HepG2 (cell line): ENCODE data around the gene ATP10D. TPM values are rescaled to one million over a fixed set of nuclear protein-coding genes. Genes with fewer than 3 reads are reported as not detected.

ENCODE experiments used
- ARID5B ChIP-seq: IDR thresholded peaks from 2 replicates; pipeline ENCODE4 v1.4.0; 2020; ENCODE audit warnings: mild to moderate bottlenecking, missing genetic modification reagents
- ARNT ChIP-seq: fragments of 450-650 bp; IDR thresholded peaks from 2 replicates; pipeline ENCODE4 v1.6.1; 2017
- ATF1 ChIP-seq: IDR thresholded peaks from 2 replicates; pipeline ENCODE4 v1.6.1; 2016; ENCODE audit warnings: mild to moderate bottlenecking, control low read depth
- CEBPG ChIP-seq: IDR thresholded peaks from 2 replicates; pipeline ENCODE4 v1.6.1; 2016
- E2F1 ChIP-seq: sonication (generic); formaldehyde crosslinking; IDR thresholded peaks from 2 replicates; pipeline ENCODE4 v1.5.0; 2020; ENCODE audit warnings: missing genetic modification reagents
- FOXA3 ChIP-seq: IDR thresholded peaks from 2 replicates; pipeline ENCODE4 v1.6.1; 2016; ENCODE audit warnings: missing genetic modification reagents, missing compliant biosample characterization
- GZF1 ChIP-seq: sonication (generic); formaldehyde crosslinking; IDR thresholded peaks from 2 replicates; pipeline ENCODE4 v1.5.1; 2020; ENCODE audit warnings: mild to moderate bottlenecking, missing genetic modification reagents
- HNRNPK ChIP-seq: fragments of 200-400 bp; formaldehyde crosslinking; IDR thresholded peaks from 2 replicates; pipeline ENCODE4 v1.6.1; 2018; ENCODE audit warnings: low read length, low read depth, moderate library complexity, mild to moderate bottlenecking; ENCODE audit not compliant: poor library complexity, severe bottlenecking
- MTF1 ChIP-seq: sonication (generic); formaldehyde crosslinking; IDR thresholded peaks from 2 replicates; pipeline ENCODE4 v1.5.0; 2020; ENCODE audit warnings: missing genetic modification reagents
- NFYB ChIP-seq: sonication (generic); formaldehyde crosslinking; IDR thresholded peaks from 2 replicates; pipeline ENCODE4 v1.4.0; 2020; ENCODE audit warnings: missing genetic modification reagents
- NONO ChIP-seq, 2 experiments: fragments of 450-650 bp in 1 of 2; sonication (generic) in 1 of 2; formaldehyde crosslinking in 1 of 2; IDR thresholded peaks in 1 of 2; conservative IDR thresholded peaks in 1 of 2; 2 replicates each; pipeline versions ENCODE4 v1.6.1 to v1.8.0; 2017 to 2022; ENCODE audit warnings: mild to moderate bottlenecking in 1 of 2, missing genetic modification reagents in 1 of 2, moderate library complexity in 1 of 2
- PCBP1 ChIP-seq: fragments of 200-400 bp; formaldehyde crosslinking; IDR thresholded peaks from 2 replicates; pipeline ENCODE4 v1.6.1; 2017; ENCODE audit warnings: mild to moderate bottlenecking, low read depth, low read length, borderline replicate concordance
- RXRB ChIP-seq: IDR thresholded peaks from 2 replicates; pipeline ENCODE4 v1.6.1; 2016; ENCODE audit warnings: borderline replicate concordance, missing genetic modification reagents, missing compliant biosample characterization
- SMARCC2 ChIP-seq: fragments of 450-650 bp; IDR thresholded peaks from 2 replicates; pipeline ENCODE4 v1.6.1; 2017; ENCODE audit warnings: antibody characterized with exemption, mild to moderate bottlenecking
- SSRP1 ChIP-seq: IDR thresholded peaks from 2 replicates; pipeline ENCODE4 v1.6.1; 2016; ENCODE audit warnings: control low read depth
- THYN1 ChIP-seq: sonication (generic); formaldehyde crosslinking; IDR thresholded peaks from 2 replicates; pipeline ENCODE4 v1.8.1; 2023; ENCODE audit warnings: low read depth, mild to moderate bottlenecking, moderate library complexity, missing genetic modification reagents, borderline replicate concordance
- ZBTB7B ChIP-seq: sonication (generic); formaldehyde crosslinking; IDR thresholded peaks from 2 replicates; pipeline ENCODE4 v1.4.0; 2020; ENCODE audit warnings: missing genetic modification reagents
- ZNF101 ChIP-seq: sonication (generic); formaldehyde crosslinking; IDR thresholded peaks from 2 replicates; pipeline ENCODE4 v1.4.0; 2020; ENCODE audit warnings: mild to moderate bottlenecking, low read depth, missing genetic modification reagents, borderline replicate concordance
- ZNF225 ChIP-seq: sonication (generic); formaldehyde crosslinking; IDR thresholded peaks from 2 replicates; pipeline ENCODE4 v1.4.0; 2020; ENCODE audit warnings: mild to moderate bottlenecking, missing genetic modification reagents
- ZNF232 ChIP-seq: sonication (generic); formaldehyde crosslinking; IDR thresholded peaks from 2 replicates; pipeline ENCODE4 v1.4.0; 2020; ENCODE audit warnings: missing genetic modification reagents, borderline replicate concordance
- ZNF383 ChIP-seq: sonication (generic); formaldehyde crosslinking; IDR thresholded peaks from 2 replicates; pipeline ENCODE4 v1.4.0; 2020; ENCODE audit warnings: missing genetic modification reagents, mild to moderate bottlenecking, borderline replicate concordance
- ZNF431 ChIP-seq: sonication (generic); formaldehyde crosslinking; IDR thresholded peaks from 2 replicates; pipeline ENCODE4 v1.9.0; 2022; ENCODE audit warnings: missing genetic modification reagents, low read depth, mild to moderate bottlenecking, borderline replicate concordance
- ZNF468 ChIP-seq: sonication (generic); formaldehyde crosslinking; IDR thresholded peaks from 2 replicates; pipeline ENCODE4 v1.8.0; 2022; ENCODE audit warnings: mild to moderate bottlenecking, moderate library complexity, missing genetic modification reagents
- ZNF530 ChIP-seq: sonication (generic); formaldehyde crosslinking; IDR thresholded peaks from 2 replicates; pipeline ENCODE4 v1.5.0; 2020; ENCODE audit warnings: low read depth, mild to moderate bottlenecking, missing genetic modification reagents
- ZNF558 ChIP-seq: sonication (generic); formaldehyde crosslinking; IDR thresholded peaks from 2 replicates; pipeline ENCODE4 v1.9.0; 2022; ENCODE audit warnings: mild to moderate bottlenecking, missing genetic modification reagents, borderline replicate concordance
- ZNF672 ChIP-seq: sonication (generic); formaldehyde crosslinking; IDR thresholded peaks from 2 replicates; pipeline ENCODE4 v1.8.1; 2022; ENCODE audit warnings: missing genetic modification reagents
- ZNF776 ChIP-seq: sonication (generic); formaldehyde crosslinking; IDR thresholded peaks from 2 replicates; pipeline ENCODE4 v1.4.0; 2020; ENCODE audit warnings: mild to moderate bottlenecking, missing genetic modification reagents
- ZSCAN25 ChIP-seq: sonication (generic); formaldehyde crosslinking; IDR thresholded peaks from 2 replicates; pipeline ENCODE4 v1.8.0; 2022; ENCODE audit warnings: mild to moderate bottlenecking, missing genetic modification reagents
- polyA plus RNA-seq, 8 experiments: library from polyadenylated mRNA; depleted of rRNA in 3 of 8; stranded (reverse) in 7 of 8; unstranded in 1 of 8; fragments of >200 nt; fragmentation: Illumina TruSeq in 4 of 8; extraction: Trizol in 4 of 8; gene quantifications; 2 replicates each; pipeline versions ENCODE4 v1.2.1 to v1.2.3, GENCODE V29; 2011 to 2016; ENCODE audit warnings: low read depth in 4 of 8, missing spikeins in 1 of 8, mixed read lengths in 1 of 8; ENCODE audit not compliant: insufficient read depth in 1 of 8
- total RNA-seq, 5 experiments: library from RNA; depleted of rRNA; stranded (reverse); fragments of >200 nt; fragmentation: Illumina TruSeq; extraction: Trizol; gene quantifications; 2 replicates each; pipeline ENCODE4 v1.2.3, GENCODE V29; 2016; ENCODE audit warnings: low read depth in 1 of 5

ATP10D gene
- total and polyA plus RNA-seq, 2 of the 13 experiments (the other 11 are each of a cell fraction or from before 2014, with no cell fraction given): 2.2 to 9.8 TPM

GRCh38 chr4:47561331-47561730 is 76.3 kb downstream of the ATP10D start (continued):
- no peak for TF ChIP-seq NONO (IDR thresholded peaks at IDR 0.05)
- TF ChIP-seq NONO (CRISPR knock-in tag; conservative IDR thresholded peaks at IDR 0.05): no peak
- TF ChIP-seq ZNF468 (CRISPR knock-in tag): no peak
- no peak for TF ChIP-seq ZSCAN25 (CRISPR knock-in tag)
- TF ChIP-seq ZNF672 (CRISPR knock-in tag): no peak
- TF ChIP-seq HNRNPK: no peak
- no peak for TF ChIP-seq PCBP1
- no peak for TF ChIP-seq CEBPG (CRISPR knock-in tag)
- no peak for TF ChIP-seq ZNF776 (CRISPR knock-in tag)
- TF ChIP-seq NFYB (CRISPR knock-in tag): no peak
- no peak for TF ChIP-seq THYN1 (CRISPR knock-in tag)
- TF ChIP-seq ZNF558 (CRISPR knock-in tag): no peak
- TF ChIP-seq SMARCC2: no peak
- TF ChIP-seq ATF1 (CRISPR knock-in tag): 0 out of 2 replicates have a peak, but pooled peaks have one; percentile 15
- TF ChIP-seq ZBTB7B (CRISPR knock-in tag): no peak
- TF ChIP-seq MTF1 (CRISPR knock-in tag): no peak
- no peak for TF ChIP-seq SSRP1 (CRISPR knock-in tag)
- no peak for TF ChIP-seq GZF1 (CRISPR knock-in tag)
- TF ChIP-seq ZNF225: no peak
- no peak for TF ChIP-seq ZNF530 (CRISPR knock-in tag)
- TF ChIP-seq ZNF431 (CRISPR knock-in tag): no peak
- no peak for TF ChIP-seq ARNT
- peak; percentile 65 for TF ChIP-seq ARID5B (CRISPR knock-in tag)
- no peak for TF ChIP-seq E2F1 (CRISPR knock-in tag)
- TF ChIP-seq FOXA3 (CRISPR knock-in tag): no peak
- TF ChIP-seq RXRB (CRISPR knock-in tag): 0 out of 2 replicates have a peak, but pooled peaks have one; percentile 57
- TF ChIP-seq ZNF101 (CRISPR knock-in tag): no peak
- TF ChIP-seq ZNF232: no peak
- no peak for TF ChIP-seq ZNF383
